Measurements from ENCODE around the gene RAD51B. TPM values are rescaled to one million over a fixed set of nuclear protein-coding genes. Genes with fewer than 3 reads are reported as not detected.

The RAD51B gene
- total RNA-seq, 1 experiment from 2014 or later = 14.2 TPM

- ChIA-PET CTCF (interaction anchor here (0.6 kb wide), 1 partner anchor 1247 kb away, joined by 3 read pairs; no protein-coding TSS in a partner anchor), POLR2A (no interaction called here)
- ATAC-seq = no peak
Observed at GRCh38 chr14:68015356-68016254, 196.0 kb downstream of the RAD51B start.

GRCh38 chr14:68016255-68016914, 196.8 kb downstream of the RAD51B start:
- ATAC-seq = no peak
- Mint-ChIP-seq H3K4me1 (peaks cover 12% of the 10 kb centered on the region), H3K4me3 (no peak overlapping the region), H3K36me3 (peaks cover 12% of the 10 kb centered on the region), H3K9me3 (peaks cover 18% of the 10 kb centered on the region), H3K27me3 (ENCODE audit: low read depth) (no peaks in the 10 kb centered on the region), H3K27ac (no peak overlapping the region)
- no peak for DNase-seq (ENCODE audit: low spot score)
- POLR2A ChIA-PET = no interaction called here
- CTCF ChIA-PET = interaction anchor here (0.6 kb wide), 1 partner anchor 1246 kb away, joined by 3 read pairs; no protein-coding TSS in a partner anchor
- TF ChIP-seq TP53 (CRISPR knock-in tag; IDR thresholded peaks at IDR 0.05) = no peak
- no peak for TF ChIP-seq ARID4B (CRISPR knock-in tag; IDR thresholded peaks at IDR 0.05; ENCODE audit: borderline replicate concordance)
- TF ChIP-seq SMAD3 (CRISPR knock-in tag; IDR thresholded peaks at IDR 0.05; ENCODE audit: borderline replicate concordance) = no peak
- no peak for TF ChIP-seq RELA (CRISPR knock-in tag; IDR thresholded peaks at IDR 0.05; ENCODE audit: borderline replicate concordance)
- TF ChIP-seq MXD4 (CRISPR knock-in tag; IDR thresholded peaks at IDR 0.05; ENCODE audit: borderline replicate concordance) = no peak
- TF ChIP-seq ELF4 (CRISPR knock-in tag; IDR thresholded peaks at IDR 0.05; ENCODE audit: low read depth) = no peak
- no peak for TF ChIP-seq ZNF281 (CRISPR knock-in tag; IDR thresholded peaks at IDR 0.05)
- no peak for TF ChIP-seq NFYB (CRISPR knock-in tag; conservative IDR thresholded peaks at IDR 0.05; ENCODE audit: low read depth)
- no peak for TF ChIP-seq AR (CRISPR knock-in tag; IDR thresholded peaks at IDR 0.05)
- no peak for TF ChIP-seq NR3C1 (CRISPR knock-in tag; conservative IDR thresholded peaks at IDR 0.05; ENCODE audit: low read depth)
- no peak for TF ChIP-seq ETV6 (CRISPR knock-in tag; IDR thresholded peaks at IDR 0.05)

More at GRCh38 chr14:68015356-68016254, 196.0 kb downstream of the RAD51B start:
- Mint-ChIP-seq H3K4me1 (peaks cover 4% of the 10 kb centered on the region), H3K27ac (no peak overlapping the region), H3K9me3 (peaks cover 18% of the 10 kb centered on the region), H3K36me3 (peaks cover 12% of the 10 kb centered on the region), H3K27me3 (ENCODE audit: low read depth) (no peaks in the 10 kb centered on the region), H3K4me3 (no peak overlapping the region)
- DNase-seq (ENCODE audit: low spot score) = no peak
- TF ChIP-seq KAT7 (CRISPR knock-in tag; IDR thresholded peaks at IDR 0.05; ENCODE audit: borderline replicate concordance) (no peak), EMX1 (CRISPR knock-in tag; IDR thresholded peaks at IDR 0.05) (no peak), CTCF (IDR thresholded peaks at IDR 0.05) (no peak), E2F5 (CRISPR knock-in tag; IDR thresholded peaks at IDR 0.05) (no peak)
